Muscle layer of duodenum (tissue), 2 donors: Measurements from ENCODE around the gene CHCHD3.

ENCODE experiments used
- H3K27ac ChIP-seq: one replicate; pipeline ENCODE4 v1.7.0; 2013; ENCODE audit warnings: mild to moderate bottlenecking, low read length
- H3K27me3 ChIP-seq: one replicate; pipeline ENCODE4 v1.7.0; 2013; ENCODE audit warnings: low read depth, mild to moderate bottlenecking, control low read depth, low read length
- H3K36me3 ChIP-seq, 2 donors: one replicate each; pipeline ENCODE4 v1.7.0; 2013; ENCODE audit warnings: low read length in 2 of 2, control low read depth in 1 of 2, mild to moderate bottlenecking in 1 of 2; ENCODE audit not compliant: insufficient read depth in 2 of 2, control insufficient read depth in 1 of 2
- H3K4me1 ChIP-seq, 2 donors: one replicate each; pipeline ENCODE4 v1.7.0; 2013; ENCODE audit warnings: low read length in 2 of 2, mild to moderate bottlenecking in 2 of 2, control low read depth in 1 of 2, moderate library complexity in 1 of 2; ENCODE audit not compliant: insufficient read depth in 2 of 2, control insufficient read depth in 1 of 2
- H3K4me3 ChIP-seq, 2 donors: one replicate each; pipeline ENCODE4 v1.7.0; 2013; ENCODE audit warnings: low read length in 2 of 2, low read depth in 1 of 2, mild to moderate bottlenecking in 1 of 2
- H3K9me3 ChIP-seq, 2 donors: one replicate each; pipeline ENCODE4 v1.7.0; 2013; ENCODE audit warnings: low read length in 2 of 2, control low read depth in 1 of 2, mild to moderate bottlenecking in 1 of 2; ENCODE audit not compliant: control insufficient read depth in 1 of 2
- donor health status: healthy.

Gene CHCHD3

GRCh38 chr7:132768099-132768498 is 313.8 kb downstream of the CHCHD3 start:
- Histone ChIP-seq H3K36me3 (no peaks in the 10 kb centered on the region), H3K27ac (no peak overlapping the region), H3K4me1 (no peaks in the 10 kb centered on the region), H3K9me3 (peaks cover 10 to 17% of the 10 kb centered on the region in 2 donors), H3K27me3 (no peaks in the 10 kb centered on the region), H3K4me3 (no peak overlapping the region)

GRCh38 chr7:132767378-132767777 is 314.5 kb downstream of the CHCHD3 start:
- Histone ChIP-seq H3K4me3 (no peak overlapping the region), H3K27me3 (no peaks in the 10 kb centered on the region), H3K9me3 (peaks cover 10 to 17% of the 10 kb centered on the region in 2 donors), H3K36me3 (no peaks in the 10 kb centered on the region), H3K27ac (no peak overlapping the region), H3K4me1 (no peaks in the 10 kb centered on the region)

DNA sequence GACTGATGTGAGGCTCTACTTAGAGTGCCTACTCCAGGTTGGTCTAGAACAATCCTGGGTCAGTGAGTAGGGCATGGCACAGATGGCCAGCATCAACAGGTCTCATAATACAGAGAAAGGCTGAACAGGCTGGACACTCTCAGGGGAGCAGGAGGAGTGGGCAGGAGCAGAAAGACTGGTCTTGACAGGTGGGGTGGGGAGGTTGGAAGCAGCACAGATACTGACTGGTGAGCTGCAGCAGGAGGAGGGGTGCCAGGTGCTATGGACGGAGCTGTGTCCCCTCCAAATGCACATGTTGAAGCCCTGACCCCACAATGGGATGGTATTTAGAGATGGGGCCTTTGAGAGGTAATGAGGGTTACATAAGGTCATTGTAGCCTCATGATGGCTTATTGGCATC is 315.2 kb downstream of the CHCHD3 start:
- Histone ChIP-seq H3K4me3 (no peak overlapping the region), H3K27me3 (no peaks in the 10 kb centered on the region), H3K36me3 (no peaks in the 10 kb centered on the region), H3K4me1 (no peaks in the 10 kb centered on the region), H3K27ac (no peak overlapping the region), H3K9me3 (peaks cover 10 to 17% of the 10 kb centered on the region in 2 donors)

GRCh38 chr7:132765861-132766260 is 316.0 kb downstream of the CHCHD3 start:
- no peak overlapping the region for H3K4me3 ChIP-seq
- no peak overlapping the region for H3K27ac ChIP-seq
- no peaks in the 10 kb centered on the region for H3K27me3 ChIP-seq
- no peaks in the 10 kb centered on the region for H3K4me1 ChIP-seq
- H3K36me3 ChIP-seq: no peaks in the 10 kb centered on the region
- H3K9me3 ChIP-seq: peaks cover 10 to 17% of the 10 kb centered on the region in 2 donors

- Histone ChIP-seq H3K36me3 (no peaks in the 10 kb centered on the region), H3K27ac (no peak overlapping the region), H3K9me3 (peaks cover 9 to 12% of the 10 kb centered on the region in 2 donors), H3K27me3 (no peaks in the 10 kb centered on the region), H3K4me1 (no peaks in the 10 kb centered on the region), H3K4me3 (no peak overlapping the region)
Measured at GRCh38 chr7:132764762-132765161, 317.1 kb downstream of the CHCHD3 start.

DNA sequence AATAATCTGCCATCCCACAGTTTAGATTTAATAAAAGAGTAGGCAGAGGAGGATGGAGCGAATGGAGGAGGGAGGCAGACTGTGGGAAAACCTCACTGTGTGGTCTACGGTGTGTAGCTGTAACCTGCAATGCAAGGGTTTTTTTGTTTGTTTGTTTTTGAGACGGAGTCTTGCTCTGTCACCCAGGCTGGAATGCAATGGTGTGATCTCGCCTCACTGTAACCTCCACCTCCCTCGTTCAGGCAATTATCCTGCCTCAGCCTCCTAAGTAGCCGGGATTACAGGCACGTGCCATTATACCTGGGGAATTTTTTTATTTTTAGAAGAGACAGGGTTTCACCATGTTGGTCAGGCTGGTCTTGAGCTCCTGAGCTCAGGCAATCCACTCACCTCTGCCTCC is 321.0 kb downstream of the CHCHD3 start:
- H3K4me3 ChIP-seq: no peak overlapping the region
- H3K4me1 ChIP-seq: no peaks in the 10 kb centered on the region

DNA sequence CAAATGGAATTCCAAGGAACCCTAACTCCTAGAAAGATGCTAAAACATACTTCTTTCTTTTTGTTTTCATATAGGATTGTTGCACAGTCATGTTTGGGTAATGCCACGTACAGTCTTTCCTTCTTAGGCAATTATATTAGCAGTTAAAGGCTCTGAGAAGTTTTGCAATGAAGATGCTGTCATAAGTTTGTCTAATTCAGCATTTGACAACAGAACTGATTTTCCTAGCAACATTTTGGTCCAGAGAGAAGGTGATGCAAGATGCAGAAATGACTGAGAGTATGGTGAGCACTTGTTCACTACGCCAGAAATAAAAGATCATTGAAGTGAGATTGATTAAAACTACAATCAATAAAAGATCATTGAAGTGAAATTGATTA is 321.7 kb downstream of the CHCHD3 start:
- H3K36me3 ChIP-seq: no peaks in the 10 kb centered on the region
- H3K9me3 ChIP-seq: no peaks in the 10 kb centered on the region
- H3K27me3 ChIP-seq: no peaks in the 10 kb centered on the region
- H3K4me1 ChIP-seq: no peaks in the 10 kb centered on the region
- no peak overlapping the region for H3K27ac ChIP-seq
- H3K4me3 ChIP-seq: no peak overlapping the region

More for the DNA sequence above, 321.0 kb downstream of the CHCHD3 start:
- Histone ChIP-seq H3K27ac (no peak overlapping the region), H3K36me3 (no peaks in the 10 kb centered on the region), H3K27me3 (no peaks in the 10 kb centered on the region), H3K9me3 (no peaks in the 10 kb centered on the region)

- H3K4me3 ChIP-seq: no peak overlapping the region
- no peaks in the 10 kb centered on the region for H3K9me3 ChIP-seq
- H3K4me1 ChIP-seq: no peaks in the 10 kb centered on the region
- H3K27ac ChIP-seq: no peak overlapping the region
- H3K27me3 ChIP-seq: no peaks in the 10 kb centered on the region
- no peaks in the 10 kb centered on the region for H3K36me3 ChIP-seq
Measured at GRCh38 chr7:132759482-132760243, 322.2 kb downstream of the CHCHD3 start.

GRCh38 chr7:132758986-132759385 is 322.9 kb downstream of the CHCHD3 start:
- H3K9me3 ChIP-seq: no peaks in the 10 kb centered on the region
- no peak overlapping the region for H3K4me3 ChIP-seq
- no peak overlapping the region for H3K27ac ChIP-seq
- no peaks in the 10 kb centered on the region for H3K36me3 ChIP-seq
- no peaks in the 10 kb centered on the region for H3K4me1 ChIP-seq
- no peaks in the 10 kb centered on the region for H3K27me3 ChIP-seq

GRCh38 chr7:132757783-132758182 is 324.1 kb downstream of the CHCHD3 start:
- no peak overlapping the region for H3K4me3 ChIP-seq
- H3K27ac ChIP-seq: no peak overlapping the region
- no peaks in the 10 kb centered on the region for H3K4me1 ChIP-seq
- H3K27me3 ChIP-seq: no peaks in the 10 kb centered on the region
- no peaks in the 10 kb centered on the region for H3K36me3 ChIP-seq
- no peaks in the 10 kb centered on the region for H3K9me3 ChIP-seq

DNA sequence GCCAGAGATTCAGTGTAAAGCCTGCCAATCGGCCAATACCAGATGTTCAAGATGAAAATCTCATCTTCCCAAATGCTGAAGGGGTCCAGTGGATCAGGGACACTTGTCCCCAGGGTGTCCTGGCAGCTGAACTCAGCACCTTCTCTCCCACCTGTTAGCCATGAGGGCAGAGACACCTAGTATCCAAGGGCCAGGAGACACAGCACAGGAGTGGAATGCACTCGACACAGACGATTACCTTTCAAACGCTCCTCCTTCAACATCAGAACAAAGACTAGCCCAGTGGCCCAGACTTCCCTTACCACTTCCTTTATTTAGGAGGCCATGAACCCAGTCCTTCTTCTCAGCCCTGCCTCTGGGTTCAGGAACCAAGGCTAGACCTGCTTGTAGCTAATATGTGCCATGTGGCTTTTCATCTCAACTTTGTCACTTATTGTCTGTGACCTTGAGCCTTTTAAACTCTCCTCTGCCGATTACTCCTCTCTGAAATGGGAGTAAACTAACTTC is 325.4 kb downstream of the CHCHD3 start:
- no peaks in the 10 kb centered on the region for H3K9me3 ChIP-seq
- H3K27ac ChIP-seq: no peak overlapping the region
- H3K27me3 ChIP-seq: no peaks in the 10 kb centered on the region
- H3K4me1 ChIP-seq: no peaks in the 10 kb centered on the region
- no peak overlapping the region for H3K4me3 ChIP-seq
- H3K36me3 ChIP-seq: no peaks in the 10 kb centered on the region
